NCI-H2081 treated with DMSO at 0.1 percent for 48 hours (cell line): Measurements from ENCODE around the gene SLC25A27.
"Not testable (repeated sequence)": the region's sequence is repeated elsewhere in the genome, so short reads cannot be mapped to it uniquely, and the experiment has no call there.

ENCODE experiments used
- DNase-seq: peaks from one replicate; lab custom pipeline; 2025; lab: John Stamatoyannopoulos, UW

The SLC25A27 gene

DNA sequence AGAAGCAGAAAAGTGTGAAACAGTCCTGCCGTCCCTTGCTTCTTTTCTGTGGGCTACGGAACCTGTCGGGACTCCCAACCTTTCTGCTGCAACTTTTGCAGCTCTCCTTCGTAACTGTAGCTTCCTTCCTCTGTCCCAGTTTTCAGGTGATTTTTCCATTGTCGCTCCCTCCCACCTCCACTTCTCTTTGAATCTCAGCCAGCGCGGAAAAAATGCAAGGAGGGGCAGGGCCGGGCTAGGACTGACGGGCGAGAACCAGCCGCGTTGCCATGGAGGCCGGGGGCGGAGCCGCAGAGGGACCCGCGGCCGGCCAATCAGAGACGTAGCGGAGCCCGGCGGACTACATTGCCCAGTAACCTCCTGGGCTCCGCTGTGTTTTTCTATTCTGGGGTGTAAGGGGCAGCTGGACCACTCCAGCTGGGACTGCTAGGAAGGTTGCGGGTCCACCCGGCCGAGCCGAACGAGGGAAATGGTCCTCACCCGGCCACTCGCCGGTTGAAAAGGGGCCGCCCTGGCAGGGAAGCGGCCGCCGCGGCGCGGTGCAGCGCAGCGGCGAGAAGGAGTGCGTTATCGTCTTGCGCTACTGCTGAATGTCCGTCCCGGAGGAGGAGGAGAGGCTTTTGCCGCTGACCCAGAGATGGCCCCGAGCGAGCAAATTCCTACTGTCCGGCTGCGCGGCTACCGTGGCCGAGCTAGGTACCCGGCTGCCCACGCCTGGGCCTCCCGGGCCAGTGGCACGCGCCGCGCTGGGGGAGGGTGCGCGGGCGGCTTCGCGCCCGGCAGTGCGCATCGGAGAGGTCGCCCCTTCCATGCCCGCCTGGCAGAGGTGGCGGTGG, at the start of gene SLC25A27, which contains the start of gene CYP39A1:
Gene SLC25A27, plus strand, starts transcription at position 373 of the 836 bp plus-strand sequence. Its CDS starts 218 bp downstream, at position 591.
Gene CYP39A1, minus strand, starts transcription at position 216 of the 836 bp plus-strand sequence. CDS start 236 bp downstream, outside the sequence.
- DNase-seq: peak; percentile 27

GRCh38 chr6:46605091-46605797, 47.5 kb upstream of the SLC25A27 start:
- DNase-seq: no peak

DNA sequence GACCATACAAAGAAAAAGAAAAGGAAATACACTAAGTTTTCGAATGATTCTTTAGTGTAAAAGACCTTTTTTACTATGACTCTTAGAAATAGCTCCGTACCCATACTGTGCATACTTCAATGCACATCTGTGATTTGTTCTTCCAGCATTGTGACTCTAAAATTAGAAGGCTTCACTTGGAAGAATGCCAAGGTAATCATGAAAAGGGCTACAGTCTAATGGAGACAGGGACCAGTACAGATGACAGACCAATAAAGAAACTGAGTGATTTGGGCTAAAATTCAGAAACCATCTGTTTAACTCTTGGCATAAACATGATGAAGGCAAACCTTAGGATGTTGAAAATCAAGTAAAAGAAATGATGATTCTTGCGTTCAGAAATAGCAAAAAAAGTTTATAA, 46.4 kb upstream of the SLC25A27 start:
- DNase-seq: no peak

DNA sequence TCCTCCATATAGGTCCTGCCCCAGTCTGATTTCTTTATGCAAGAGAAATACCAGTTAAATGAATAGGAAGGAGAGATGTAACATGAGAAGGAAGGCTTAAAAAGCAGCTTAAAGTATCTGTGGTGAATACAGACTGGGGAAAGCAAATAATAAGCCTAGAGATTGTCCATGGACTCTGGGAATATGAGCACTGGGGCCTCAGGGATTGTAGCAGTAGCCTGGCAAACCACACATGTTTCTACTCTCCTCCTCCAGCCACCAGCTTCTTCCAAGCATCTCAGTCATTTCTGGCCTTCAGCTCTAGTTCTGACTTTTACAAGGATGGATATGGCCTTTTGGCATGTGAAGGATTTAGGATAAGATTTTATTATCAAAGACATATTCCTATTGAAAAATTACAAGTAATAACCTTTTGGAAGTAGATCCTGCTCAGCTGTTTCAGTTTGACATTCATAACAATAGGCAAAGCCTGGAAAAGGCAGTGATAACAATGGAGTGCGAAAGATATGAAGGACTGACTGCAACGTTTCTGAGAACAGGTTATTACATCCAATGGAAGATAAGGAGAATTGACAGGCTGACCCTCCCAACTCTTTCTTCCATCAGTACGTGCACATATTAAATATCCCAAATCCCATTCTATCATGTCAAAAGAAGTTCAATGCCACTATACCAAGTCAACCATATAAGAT, 41.8 kb upstream of the SLC25A27 start:
- DNase-seq: no peak

GRCh38 chr6:46612645-46613044, 40.1 kb upstream of the SLC25A27 start:
- no peak for DNase-seq

- DNase-seq: no peak
These were observed 34.0 kb upstream of the SLC25A27 start for GRCh38 chr6:46618726-46619125.

GRCh38 chr6:46626228-46626909, 26.4 kb upstream of the SLC25A27 start:
- DNase-seq: no peak

DNA sequence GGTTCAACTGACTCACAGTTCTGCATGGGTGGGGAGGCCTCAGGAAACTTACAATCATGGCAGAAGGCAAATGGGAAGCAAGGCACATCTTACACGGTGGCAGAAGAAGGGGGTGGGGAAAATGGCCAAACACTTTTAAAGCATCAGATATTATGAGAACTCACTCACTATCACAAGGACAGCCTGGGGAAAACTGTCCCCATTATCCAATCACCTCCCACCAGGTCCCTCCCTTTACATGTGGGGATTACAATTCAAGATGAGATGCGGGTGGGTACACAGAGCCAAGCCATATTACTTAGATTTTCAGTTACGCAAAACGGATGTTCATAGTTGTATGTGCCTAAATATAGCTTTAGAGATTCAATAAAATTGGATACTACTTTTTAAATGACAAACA, 25.8 kb upstream of the SLC25A27 start:
- DNase-seq: no peak

DNA sequence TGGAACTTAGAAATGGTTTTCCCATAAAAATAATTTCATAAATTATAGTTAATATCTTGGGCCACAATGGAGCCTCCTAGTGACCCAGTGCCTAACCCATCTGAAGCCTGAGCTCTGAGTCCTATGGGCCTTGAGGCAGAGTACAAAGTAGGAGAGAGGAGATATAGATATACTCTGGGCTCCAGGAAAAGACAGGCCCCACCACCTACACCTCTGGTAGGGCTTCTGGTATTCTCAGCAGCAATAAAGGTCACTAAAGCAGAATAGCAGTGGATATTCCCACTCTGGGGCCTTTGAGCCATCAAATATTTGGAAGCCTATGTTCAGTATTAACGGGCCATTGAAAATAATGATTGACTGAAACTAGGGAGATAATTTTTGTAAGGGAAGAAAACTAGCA, 24.3 kb upstream of the SLC25A27 start:
- no peak for DNase-seq

DNA sequence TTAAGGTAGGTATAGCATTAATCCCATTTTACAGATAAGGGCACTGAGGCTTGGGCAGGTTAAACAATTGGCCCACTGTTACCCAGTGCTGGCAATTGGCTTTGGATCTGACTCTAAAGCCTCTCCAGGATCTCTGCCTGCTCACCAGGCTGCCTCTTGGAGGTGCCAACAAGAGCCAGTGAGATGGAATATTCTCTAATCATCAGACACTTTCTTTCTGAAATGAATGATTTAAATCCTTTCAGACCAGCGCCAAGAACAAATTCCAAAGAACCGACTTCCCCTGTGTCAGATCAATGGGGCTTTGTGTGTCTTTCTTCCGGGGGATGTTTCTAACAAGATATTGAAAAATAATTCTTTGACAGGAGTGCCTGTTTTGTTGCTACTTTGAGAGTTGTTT, 23.8 kb upstream of the SLC25A27 start:
- DNase-seq: no peak

DNA sequence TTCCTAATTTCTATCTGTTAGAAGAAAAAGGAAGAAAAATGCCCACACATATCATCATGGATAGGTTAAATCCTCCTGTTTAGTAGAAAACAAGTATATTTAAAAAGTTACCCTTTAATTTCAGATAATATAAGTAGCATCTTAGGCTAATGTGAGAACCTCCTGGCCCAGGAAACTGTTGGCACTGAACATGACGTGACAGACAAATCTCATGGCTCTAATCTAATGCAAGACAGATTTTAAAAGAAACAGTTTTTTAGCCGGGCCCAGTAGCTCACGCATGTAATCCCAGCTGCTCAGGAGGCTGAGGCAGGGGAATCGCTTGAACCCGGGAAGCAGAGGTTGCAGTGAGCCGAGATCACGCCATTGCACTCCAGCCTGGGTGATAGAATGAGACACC, 23.1 kb upstream of the SLC25A27 start:
- no peak for DNase-seq

DNA sequence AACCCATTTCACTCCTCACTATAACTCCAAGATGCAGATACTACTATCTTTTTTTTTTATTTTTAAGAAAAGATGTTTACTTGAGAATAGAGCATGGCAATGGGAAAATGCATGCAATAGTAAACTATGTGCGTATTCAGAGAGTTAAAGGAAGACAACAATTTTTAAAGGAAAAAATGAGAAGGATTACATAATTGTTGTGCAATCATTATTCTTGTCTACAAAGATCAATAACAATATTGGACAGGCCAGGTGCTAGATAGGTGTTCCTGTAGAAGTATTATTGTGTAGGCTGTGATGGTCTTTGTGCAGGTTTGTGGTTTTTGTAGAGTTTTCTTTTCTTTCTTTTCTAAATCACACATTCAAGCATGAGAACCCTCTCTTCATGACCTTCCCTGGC, 20.7 kb upstream of the SLC25A27 start:
- DNase-seq: no peak

GRCh38 chr6:46635462-46635861, 17.3 kb upstream of the SLC25A27 start:
- DNase-seq: no peak

DNA sequence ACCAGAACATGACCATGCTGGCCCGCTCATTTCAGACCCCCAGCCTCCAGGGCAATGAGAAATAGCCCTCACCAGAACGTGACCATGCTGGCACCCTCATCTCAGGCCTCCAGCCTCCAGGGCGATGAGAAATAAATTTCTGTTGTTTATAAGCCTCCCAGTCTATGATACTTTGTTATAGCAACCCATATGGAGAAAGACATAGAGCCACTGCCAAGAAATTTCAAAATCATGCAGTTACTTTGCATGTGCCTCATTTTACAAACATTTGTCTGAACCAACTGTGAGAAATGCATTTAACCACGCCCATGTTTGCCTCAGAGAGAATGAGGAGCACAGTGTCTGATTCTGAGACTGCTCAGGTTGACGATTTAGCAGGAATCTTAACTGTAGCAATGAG, 15.6 kb upstream of the SLC25A27 start:
- DNase-seq: no peak

DNA sequence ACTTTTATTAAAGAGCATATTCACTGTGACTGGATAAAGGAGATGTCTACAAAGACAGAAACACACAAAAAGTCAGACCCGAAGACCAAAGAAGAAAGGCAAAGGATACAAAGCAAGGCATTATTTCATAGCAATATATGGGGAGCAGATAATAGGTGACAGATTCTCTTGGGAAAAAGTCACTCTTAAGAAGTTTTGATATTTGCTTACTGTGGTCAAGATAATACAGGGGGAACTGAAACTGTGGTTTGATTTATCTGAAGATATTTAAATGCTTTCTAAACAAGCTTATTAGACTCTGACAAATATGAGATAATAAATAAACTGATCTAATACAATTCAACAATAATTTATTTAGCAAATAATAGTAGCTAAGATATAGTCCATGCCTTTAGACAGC, 14.8 kb upstream of the SLC25A27 start:
- no peak for DNase-seq

- no peak for DNase-seq
These were observed 14.1 kb upstream of the SLC25A27 start for GRCh38 chr6:46638650-46639049.

GRCh38 chr6:46642928-46643751, 9.6 kb upstream of the SLC25A27 start:
- no peak for DNase-seq

DNA sequence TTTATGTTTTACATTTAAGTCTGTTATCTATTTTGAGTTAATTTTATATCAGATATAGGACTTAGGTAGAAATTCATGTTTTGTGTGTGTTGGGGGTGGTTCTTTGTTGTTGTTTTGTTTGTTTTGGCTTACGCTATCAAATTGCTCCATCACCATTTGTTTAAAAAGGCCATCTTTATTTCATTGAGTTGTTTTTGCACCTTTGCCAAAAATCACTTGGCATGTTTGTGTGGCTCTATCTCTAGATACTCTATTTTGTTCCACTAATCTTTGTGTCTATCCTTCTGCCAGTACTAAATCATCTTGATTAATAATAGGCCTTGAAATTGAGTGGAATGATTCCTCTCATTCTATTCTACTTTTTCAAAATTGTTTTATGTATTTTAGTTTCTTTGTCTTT, 7.5 kb upstream of the SLC25A27 start:
- DNase-seq: no peak

DNA sequence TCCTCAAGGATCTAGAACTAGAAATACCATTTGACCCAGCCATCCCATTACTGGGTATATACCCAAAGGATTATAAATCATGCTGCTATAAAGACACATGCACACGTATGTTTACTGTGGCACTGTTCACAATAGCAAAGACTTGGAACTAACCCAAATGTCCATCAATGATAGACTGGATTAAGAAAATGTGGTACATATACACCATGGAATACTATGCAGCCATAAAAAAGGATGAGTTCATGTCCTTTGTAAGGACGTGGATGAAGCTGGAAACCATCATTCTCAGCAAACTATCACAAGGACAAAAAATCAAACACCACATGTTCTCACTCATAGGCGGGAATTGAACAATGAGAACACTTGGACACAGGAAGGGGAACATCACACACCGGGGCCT, 4.7 kb upstream of the SLC25A27 start:
- DNase-seq: not testable (repeated sequence)

DNA sequence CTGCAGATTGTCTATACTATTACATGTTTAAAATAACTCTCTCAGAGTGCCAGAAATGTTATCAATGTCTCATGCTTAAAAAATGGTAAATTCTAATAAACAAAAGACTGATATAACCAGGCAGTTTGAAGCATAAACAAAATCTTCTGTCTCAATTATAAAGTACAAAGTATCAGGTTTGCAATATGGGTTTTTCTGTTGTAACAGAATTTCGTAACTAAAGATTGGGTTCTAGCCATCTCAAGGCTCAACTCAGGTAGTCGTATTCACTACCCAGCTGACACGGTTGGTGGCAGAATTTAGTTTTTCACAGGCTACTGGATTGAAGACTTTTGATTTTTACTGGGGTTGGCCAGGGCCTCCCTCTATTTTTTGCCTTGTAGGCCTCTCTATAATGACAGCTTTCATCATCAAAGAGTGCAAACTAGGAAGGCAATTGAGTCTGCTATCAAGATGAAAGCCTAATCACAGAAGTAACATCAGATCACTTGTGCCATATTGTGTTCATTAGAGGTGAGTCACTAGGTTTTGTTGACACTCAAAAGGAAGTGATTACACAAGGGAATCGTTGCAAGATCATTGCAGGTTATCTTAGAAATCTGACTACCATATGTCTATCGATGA, 3.8 kb upstream of the SLC25A27 start:
- no peak for DNase-seq

DNA sequence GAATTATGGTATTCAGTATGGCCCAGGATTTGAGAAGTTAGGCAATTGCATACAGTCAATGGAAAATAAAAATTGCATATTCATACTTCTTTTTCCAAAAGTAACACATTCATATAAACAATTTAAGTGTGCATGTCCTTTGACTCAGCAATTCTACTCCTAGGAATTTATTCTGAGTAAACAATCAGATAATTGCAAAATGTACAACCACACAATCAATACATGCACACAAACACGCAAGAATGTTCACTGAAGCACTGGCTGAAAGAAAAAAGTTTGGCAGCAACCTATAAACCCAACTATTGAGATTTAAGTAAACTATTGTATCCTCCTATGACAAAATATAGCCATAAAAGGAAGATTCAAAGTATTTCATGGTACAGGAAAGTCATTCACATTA, 1.8 kb upstream of the SLC25A27 start:
- DNase-seq: no peak
